Measurements from ENCODE around the gene C1QTNF9. TPM values are rescaled to one million over a fixed set of nuclear protein-coding genes. Genes with fewer than 3 reads are reported as not detected.

The C1QTNF9 gene
- total RNA-seq, 1 donor = not detected

DNA sequence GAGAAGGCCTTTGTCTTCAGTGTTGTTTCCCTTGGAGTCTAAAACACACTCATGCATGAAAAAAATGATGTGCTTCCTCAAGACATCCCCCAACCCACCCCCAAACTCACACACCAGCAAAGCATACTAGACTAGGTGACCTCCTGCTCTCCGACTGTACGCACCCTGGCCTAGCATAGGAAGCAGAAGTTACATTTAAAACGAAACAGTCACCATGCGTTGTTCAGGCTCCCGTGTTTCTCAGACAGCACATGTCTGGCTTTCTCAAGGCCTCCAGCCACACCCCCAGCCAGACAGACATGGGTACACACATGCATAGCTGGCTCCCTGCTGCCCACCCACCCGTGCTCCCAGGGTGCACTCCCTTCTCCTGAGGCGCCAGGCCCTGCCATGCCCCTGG is 28.7 kb upstream of the C1QTNF9 start:
- no peak overlapping the region for H3K4me3 ChIP-seq (ENCODE audit: low read depth, low read length)
- peak; percentile 37 for DNase-seq (ENCODE audit: low read depth)
- TF ChIP-seq, protein P1, sequence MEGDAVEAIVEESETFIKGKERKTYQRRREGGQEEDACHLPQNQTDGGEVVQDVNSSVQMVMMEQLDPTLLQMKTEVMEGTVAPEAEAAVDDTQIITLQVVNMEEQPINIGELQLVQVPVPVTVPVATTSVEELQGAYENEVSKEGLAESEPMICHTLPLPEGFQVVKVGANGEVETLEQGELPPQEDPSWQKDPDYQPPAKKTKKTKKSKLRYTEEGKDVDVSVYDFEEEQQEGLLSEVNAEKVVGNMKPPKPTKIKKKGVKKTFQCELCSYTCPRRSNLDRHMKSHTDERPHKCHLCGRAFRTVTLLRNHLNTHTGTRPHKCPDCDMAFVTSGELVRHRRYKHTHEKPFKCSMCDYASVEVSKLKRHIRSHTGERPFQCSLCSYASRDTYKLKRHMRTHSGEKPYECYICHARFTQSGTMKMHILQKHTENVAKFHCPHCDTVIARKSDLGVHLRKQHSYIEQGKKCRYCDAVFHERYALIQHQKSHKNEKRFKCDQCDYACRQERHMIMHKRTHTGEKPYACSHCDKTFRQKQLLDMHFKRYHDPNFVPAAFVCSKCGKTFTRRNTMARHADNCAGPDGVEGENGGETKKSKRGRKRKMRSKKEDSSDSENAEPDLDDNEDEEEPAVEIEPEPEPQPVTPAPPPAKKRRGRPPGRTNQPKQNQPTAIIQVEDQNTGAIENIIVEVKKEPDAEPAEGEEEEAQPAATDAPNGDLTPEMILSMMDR (IDR thresholded peaks at IDR 0.05; ENCODE audit: insufficient read depth, low read depth, low read length) = no peak

DNA sequence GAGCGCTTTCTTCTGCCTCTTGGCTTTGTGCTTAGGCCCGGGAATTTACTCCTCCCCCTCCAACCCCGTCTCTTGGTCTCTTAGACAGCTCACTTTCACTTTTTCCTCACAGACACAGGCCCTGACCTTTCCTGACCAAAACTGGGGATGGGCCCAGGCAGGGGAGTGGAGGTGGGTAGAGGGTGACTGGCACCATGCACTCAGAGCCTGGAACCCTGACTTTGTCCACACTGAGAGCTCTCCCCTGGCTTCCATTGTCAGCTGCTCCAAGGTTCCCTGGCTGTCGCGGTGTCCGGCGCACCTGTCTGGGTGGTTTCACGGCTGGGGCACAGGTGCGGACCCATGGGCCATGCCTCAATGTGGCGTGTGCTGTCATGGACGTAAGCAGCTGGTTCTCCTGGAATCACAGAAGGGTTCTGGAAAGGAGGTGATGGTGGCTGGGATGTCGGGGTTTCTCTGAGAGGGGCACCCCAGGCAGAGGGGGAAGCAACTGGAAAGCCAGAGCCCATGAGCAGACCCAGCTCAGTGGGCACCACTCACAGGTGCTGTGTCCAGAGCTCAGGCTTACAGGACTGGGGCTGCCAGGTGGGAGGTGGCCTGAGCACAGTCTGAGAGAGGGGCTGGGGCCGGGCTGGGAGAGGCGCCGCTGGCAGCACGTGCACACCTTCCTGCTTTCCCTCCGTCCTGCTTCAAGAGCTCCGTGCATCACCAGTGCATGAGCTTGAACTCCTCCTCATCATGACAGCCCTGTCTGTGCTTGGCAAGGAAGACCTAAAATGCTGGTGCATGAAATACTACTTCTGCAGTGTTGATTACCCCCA is 28.0 kb upstream of the C1QTNF9 start:
- no peak overlapping the region for H3K4me3 ChIP-seq (ENCODE audit: low read depth, low read length)
- no peak for DNase-seq (ENCODE audit: low read depth)
- TF ChIP-seq, protein P1 (IDR thresholded peaks at IDR 0.05; ENCODE audit: insufficient read depth, low read depth, low read length) = no peak

DNA sequence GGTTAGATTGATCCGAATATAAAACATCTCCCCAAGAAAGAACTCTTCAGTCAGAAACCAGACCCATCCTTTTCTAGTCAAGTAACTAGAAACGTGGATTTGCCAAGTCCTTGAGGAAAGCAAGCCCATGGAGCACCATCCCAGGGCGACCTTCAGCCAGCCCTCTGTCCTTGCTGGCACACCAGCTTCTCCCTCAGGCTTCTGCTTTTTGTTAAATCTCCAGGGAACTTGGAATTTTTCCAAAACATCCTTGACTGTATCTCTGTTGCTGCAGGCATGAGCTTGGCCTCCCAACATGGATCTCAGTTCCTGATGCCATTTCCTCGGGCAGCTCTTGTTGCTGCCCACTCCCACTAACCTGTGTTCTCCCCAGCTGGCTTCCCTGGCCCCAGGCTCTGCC is 27.1 kb upstream of the C1QTNF9 start:
- TF ChIP-seq, protein P1 (IDR thresholded peaks at IDR 0.05; ENCODE audit: insufficient read depth, low read depth, low read length) = no peak
- DNase-seq (ENCODE audit: low read depth) = no peak
- H3K4me3 ChIP-seq (ENCODE audit: low read depth, low read length) = no peak overlapping the region

DNA sequence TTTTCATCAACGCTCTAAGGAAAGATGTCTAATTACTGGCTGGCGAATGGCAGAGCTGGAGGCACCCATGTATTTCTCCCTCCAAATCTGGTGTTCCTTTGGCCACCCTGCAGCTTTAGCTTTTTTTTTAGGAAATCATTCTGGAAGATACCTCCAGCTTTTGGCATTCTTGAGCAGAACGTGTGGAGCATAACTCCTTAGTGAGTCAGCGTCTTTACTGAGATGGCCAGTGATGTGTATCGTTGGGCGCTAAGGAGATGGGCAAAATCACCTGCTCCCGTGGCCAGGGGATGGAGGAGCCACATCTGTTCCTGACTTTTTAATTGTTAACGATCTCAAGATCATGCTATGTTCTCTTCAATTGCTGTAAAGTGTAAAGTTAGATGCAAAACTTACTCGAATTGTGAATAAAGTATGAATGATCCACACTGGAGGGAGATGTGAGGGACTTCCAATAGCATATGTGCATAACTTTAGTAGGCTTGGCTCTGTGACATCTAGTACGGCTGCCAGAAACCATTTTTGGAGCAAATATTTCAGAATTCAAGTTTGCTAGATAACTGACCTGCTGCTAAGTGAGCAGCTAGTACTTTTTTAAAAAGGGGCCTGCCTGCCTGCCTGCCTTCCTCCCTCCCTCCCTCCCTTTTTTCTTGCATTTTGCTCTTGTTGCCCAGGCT is 24.4 kb upstream of the C1QTNF9 start:
- no peak for DNase-seq (ENCODE audit: low read depth)
- TF ChIP-seq, protein P1 (IDR thresholded peaks at IDR 0.05; ENCODE audit: insufficient read depth, low read depth, low read length) = no peak
- no peak overlapping the region for H3K4me3 ChIP-seq (ENCODE audit: low read depth, low read length)

DNA sequence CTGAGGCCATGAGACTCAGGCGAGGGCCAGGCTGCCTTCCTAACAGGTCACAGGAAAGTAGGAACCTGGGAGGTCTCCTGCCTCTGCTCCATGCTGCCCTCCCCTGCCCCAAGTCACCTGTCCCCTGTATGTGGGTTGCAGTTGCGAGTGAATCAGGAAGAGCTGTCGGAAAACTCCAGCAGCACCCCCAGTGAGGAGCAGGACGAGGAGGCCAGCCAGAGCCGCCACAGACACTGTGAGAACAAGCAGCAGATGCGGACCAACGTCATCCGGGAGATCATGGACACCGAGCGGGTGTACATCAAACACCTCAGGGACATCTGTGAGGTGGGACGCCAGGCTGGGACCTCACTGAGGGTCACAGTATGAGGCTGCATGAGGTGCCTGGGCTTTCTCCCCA is 22.8 kb upstream of the C1QTNF9 start:
- H3K4me3 ChIP-seq (ENCODE audit: low read depth, low read length) = no peak overlapping the region
- DNase-seq (ENCODE audit: low read depth) = no peak
- TF ChIP-seq, protein P1 (IDR thresholded peaks at IDR 0.05; ENCODE audit: insufficient read depth, low read depth, low read length) = no peak

DNA sequence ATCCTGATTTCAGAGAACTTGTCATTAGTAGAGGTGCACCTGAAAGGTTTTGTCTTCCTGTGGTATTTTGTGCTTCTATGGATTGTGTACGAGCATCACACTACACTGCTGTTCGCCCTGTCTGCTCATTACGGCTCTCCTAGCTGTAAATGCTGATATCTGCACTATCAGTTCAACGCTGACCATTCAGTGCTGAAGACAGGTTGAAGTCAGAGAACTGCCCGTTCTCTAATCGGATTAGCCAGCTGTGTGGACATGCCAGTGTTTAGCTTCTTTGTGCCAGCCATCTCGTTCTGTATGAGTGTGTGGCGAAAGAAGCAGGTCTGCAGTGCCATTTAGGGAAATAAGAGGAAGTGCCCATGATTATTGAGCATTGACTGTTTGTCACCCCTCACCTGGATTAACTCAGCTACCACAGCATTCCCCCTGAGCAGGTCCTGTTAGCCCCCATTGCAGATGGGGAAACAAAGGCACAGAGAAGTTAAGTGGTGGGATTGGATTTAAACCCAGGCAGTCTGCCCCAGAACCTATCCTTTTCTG is 21.6 kb upstream of the C1QTNF9 start:
- H3K4me3 ChIP-seq (ENCODE audit: low read depth, low read length) = no peak overlapping the region
- DNase-seq (ENCODE audit: low read depth) = no peak
- TF ChIP-seq, protein P1 (IDR thresholded peaks at IDR 0.05; ENCODE audit: insufficient read depth, low read depth, low read length) = no peak

All from fibroblast of villous mesenchyme (primary cell).